Measurements from ENCODE around the gene MCU.

- TF ChIP-seq POLR2A (IDR thresholded peaks at IDR 0.05; ENCODE audit: low read length) (no peak), GATA1 (IDR thresholded peaks at IDR 0.05; ENCODE audit: low read depth, low read length) (no peak)
Observed at GRCh38 chr10:72692994-72693781, 1.2 kb downstream of the MCU start.
